Effector CD4-positive, alpha-beta T cell (primary cell): ENCODE data around the gene OARD1.

Experiments
- DNase-seq: peaks from one replicate; pipeline ENCODE4 v3.0.0-alpha.2; 2020

Gene OARD1

GRCh38 chr6:41074692-41075436 lies 2.7 kb upstream of the OARD1 start:
- no peak for DNase-seq

GRCh38 chr6:41073968-41074691 lies 2.0 kb upstream of the OARD1 start:
- DNase-seq: no peak

DNA sequence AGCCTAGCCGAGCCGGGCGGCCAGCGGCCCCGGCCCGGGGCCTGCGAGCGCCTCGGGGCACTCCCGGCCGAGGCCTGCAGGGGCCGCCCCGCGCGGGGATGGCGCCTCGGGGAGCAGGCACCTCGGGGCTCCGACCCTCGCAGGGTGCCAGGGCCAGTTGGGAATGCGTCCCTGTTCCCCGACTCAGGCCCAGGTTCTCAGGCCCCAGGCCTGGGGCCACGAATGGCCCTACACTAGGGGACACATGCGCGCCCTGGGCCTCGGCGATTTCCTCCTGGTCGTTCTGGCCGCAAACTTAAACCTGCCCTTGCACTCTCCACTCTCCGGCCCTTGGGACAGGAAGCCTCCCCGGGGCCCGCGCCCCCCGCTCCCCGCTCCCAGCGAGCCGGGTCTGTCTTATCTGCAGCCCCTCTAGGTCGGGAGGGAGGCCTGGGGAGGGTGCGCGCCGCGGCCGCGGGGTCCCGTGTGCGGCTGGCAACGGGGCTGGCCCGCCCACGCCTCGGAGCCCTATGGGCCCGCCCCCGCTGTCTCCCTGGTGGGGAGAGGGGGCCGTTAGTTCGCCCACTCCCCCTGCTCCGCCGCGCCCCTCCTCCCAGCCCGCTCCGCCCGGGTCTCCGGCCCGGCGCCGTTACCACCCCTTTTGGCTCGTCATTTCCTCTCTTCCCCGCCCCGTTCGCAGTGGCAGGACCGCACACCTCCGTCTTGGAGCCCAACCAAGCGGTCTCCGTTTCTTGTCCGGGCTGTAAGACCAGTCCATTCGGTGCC lies 1.2 kb upstream of the OARD1 start:
- peak; percentile 73 for DNase-seq

DNA sequence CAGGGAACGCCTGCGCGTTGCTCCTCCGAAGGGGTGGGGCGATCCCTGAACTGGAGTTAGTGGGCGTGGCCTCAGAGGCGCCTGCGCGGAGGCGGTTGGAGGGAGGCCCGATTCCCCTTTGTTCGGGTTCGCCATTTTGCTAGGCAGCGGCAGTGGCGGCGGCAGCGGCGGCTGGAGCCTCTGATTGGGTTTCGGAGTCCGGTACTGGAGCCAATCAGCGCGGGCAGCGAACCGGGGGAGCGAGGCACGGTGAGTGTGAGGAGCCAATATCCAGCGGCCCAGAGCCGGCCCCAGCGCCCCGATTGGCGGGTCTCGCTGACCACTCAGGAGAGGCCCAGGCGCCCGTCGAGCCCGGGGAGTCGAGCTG lies 663 bp upstream of the OARD1 start, which contains the start of gene NFYA:
Gene NFYA, plus strand, starts transcription at position 139 of the 367 bp plus-strand sequence. CDS start 6,116 bp downstream, outside the sequence.
- peak; percentile 100 for DNase-seq

DNA sequence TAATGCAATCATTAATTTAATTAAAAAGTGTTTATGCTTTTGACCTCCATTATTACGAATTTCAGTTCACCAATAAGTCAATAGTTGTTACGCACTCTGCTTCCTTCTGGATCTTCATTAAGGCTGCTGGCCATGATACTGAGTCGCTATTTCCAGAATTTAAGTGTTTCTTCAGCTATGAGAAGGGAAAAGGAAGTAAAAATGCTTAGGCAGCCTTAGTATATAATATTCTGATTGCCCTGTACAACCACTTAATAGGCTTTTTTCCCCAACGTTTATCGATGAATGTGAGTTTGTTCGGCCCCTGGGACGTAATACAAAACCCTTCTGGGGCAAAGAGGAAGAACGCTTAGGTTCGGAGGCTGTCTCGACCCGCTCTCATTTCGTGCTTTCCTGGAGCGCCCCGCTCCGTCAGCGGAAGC lies 644 bp downstream of the OARD1 start:
- peak; percentile 66 for DNase-seq

- DNase-seq: peak; percentile 64
These were observed 5.3 kb downstream of the OARD1 start for GRCh38 chr6:41066867-41067304.

DNA sequence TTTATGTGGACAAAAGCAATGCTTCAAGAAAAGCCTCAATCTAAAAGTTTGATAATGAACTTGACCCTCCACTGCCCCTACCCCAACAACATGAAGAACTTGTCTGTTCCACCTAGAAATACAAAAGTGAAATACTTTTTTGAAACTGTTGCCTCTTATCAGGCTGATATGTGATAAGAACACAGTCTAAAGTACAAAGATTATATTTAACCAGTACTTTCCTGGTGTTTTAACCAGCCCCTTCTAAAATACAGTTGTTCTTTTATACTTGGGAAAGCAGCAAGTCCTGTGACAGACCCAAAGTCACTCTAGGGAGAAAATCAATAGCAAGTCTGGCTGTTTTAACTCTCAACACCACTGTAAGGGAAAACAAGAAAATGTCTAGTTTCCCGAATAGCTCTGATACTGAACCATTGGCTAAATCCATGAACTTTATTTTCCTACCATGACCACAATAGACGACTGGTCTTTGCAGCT lies 6.6 kb downstream of the OARD1 start:
- no peak for DNase-seq

- DNase-seq: no peak
These were observed 7.3 kb downstream of the OARD1 start for GRCh38 chr6:41064841-41065240.

DNA sequence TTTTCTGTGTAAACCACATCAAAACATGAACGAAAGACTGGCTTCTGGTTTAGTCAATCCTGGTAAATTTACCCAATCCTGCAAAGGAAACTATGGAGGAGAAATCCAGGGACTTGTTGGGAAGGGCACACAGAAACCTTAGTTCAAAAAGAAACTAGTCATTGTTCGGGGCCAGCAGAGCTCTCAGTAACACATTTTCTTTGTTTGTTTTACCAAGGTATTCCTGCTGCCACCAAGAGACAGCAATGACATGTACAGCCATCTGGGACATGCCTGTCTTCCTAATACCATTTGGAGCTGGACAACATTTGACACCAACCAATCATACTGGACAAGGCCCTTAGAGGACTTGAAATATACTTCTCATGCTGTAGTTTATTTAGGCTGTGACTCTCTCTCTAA lies 8.3 kb downstream of the OARD1 start:
- DNase-seq: no peak

GRCh38 chr6:41062056-41062455 lies 10.1 kb downstream of the OARD1 start:
- no peak for DNase-seq

DNA sequence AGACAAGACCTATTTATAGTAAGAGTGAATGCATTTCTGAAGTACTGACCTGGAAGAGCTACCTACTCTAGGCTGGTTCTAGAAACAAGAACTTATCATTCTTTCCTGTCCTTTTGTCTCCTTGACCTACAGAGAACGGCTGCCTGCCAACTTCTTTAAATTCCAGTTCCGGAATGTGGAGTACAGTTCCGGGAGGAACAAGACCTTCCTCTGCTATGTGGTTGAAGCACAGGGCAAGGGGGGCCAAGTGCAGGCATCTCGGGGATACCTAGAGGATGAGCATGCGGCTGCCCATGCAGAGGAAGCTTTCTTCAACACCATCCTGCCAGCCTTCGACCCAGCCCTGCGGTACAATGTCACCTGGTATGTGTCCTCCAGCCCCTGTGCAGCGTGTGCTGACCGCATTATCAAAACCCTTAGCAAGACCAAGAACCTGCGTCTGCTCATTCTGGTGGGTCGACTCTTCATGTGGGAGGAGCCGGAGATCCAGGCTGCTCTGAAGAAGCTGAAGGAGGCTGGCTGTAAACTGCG lies 10.9 kb downstream of the OARD1 start:
- no peak for DNase-seq

DNA sequence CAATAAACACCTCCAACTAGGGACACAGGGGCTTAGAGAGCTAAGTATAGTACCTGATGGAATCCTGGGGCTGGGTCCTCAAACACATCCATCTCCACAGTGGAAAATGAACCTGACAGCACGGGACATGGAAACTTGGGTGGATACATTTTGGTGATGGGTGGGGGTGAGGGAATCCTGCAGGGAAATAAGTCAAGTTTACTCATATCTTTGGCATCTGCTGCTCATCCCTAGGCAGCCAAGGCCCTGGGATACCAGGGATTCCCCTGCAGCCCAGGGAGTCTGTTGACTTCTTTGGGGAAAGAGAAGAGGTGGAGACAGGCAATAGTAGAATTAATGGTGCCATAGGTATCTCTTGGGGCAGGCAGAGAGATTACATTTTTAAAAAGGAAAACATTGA lies 12.6 kb downstream of the OARD1 start:
- DNase-seq: no peak

DNA sequence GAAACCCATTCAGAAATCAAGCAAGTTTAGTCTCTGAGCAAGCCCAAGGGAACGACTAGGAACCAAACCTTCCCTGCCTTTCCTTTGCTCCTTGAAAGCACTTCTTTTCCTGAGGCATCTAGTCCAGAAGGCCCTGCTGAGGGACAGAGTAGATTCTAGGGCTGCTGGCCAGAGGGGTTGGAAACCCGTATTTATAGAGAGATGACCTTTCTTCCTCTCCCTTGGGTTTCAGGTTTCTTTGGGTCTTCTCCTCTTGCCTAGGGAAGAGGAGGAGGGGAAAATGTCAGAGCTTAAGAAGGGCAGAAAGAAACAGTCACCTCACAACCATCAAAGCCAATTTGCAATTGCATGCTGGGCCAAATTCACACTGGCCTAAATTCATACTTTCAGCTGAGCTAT lies 13.4 kb downstream of the OARD1 start:
- DNase-seq: no peak

- no peak for DNase-seq
These were observed 15.2 kb downstream of the OARD1 start for GRCh38 chr6:41056768-41057490.

DNA sequence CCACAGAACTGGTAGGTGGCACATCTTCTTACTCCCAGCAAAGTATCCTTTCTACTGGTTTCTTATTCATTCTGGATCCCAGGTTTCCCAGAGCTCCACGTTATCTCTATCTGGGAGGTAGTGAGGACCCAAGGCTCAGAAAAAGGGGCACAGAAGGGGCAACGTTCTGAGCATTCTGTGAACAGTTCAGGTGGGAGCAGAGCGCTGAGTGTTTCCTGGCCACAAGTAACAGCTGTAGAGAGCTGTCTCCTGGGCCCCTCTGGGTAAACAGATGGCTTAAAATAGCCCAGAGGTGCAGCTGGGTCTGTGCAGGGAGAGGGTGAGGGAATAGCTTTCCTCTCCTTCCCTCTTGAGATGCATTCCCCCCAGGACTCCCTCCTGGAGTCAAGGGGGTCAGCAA lies 17.0 kb downstream of the OARD1 start:
- no peak for DNase-seq

DNA sequence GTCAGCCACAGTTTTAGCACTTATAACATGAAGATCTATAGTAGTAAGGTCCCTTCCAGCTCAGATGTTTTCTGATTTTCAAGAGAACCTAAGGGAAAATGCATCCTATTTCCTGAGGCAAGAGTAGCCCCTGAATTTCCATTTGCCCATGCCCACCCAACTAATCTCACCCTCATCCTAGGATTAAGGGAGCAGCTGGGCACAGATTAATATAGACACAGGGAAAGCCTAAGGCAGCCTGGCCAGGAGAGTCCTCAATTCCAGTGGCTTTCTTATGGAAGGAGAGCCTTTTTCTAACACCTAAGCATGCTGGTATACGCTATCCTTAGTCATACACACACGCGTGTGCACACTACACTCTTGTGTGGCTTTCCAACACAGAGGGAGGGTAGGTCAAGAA lies 17.6 kb downstream of the OARD1 start:
- DNase-seq: no peak

GRCh38 chr6:41053041-41053440 lies 19.1 kb downstream of the OARD1 start, which contains the start of gene APOBEC2:
APOBEC2 (plus strand) TSS chr6:41053202; CDS start chr6:41053348, 146 bp downstream.
- no peak for DNase-seq

DNA sequence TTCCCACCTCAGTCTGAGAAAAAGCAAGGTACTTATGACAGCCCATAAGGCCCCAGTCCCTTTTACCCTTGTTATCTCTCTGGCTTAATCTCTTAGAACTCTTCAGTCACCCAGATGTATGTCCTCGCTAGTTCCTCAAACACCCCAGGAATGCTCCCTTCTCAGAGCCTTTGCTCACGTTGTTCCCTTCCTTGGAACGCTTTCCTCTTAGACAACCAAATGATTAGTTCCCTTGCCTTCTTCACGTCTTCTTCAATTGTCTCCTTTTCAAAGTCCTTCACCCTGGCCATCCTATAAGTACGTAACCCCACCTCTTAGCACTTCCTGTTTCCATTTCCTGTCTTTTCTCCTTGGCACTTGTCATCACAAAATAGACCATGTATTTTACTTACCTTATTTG lies 20.3 kb downstream of the OARD1 start:
- no peak for DNase-seq

DNA sequence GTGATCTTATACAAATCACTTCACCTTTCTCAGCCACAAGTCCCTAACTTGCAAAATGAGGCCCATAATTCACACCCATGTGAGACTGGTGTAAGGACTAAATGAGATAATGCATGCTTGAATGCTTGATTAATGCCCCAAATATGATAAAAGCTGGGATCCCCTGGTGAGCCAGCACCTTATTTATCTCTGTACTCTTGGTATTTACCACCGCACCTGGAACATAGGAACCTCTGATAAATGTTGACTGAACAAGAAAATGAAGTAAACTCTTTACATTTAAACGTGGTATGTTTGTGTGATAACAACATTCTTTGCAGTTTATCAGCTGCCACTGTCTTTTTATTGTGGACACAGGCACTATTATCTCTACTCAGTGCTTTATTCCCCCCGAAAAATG lies 21.6 kb downstream of the OARD1 start:
- no peak for DNase-seq

GRCh38 chr6:41049955-41050354 lies 22.2 kb downstream of the OARD1 start:
- no peak for DNase-seq

- DNase-seq: no peak
These were observed 22.6 kb downstream of the OARD1 start for GRCh38 chr6:41049521-41049920.
